Upper lobe of right lung (tissue), 1 donor: ENCODE measurements around the gene DNA2. TPM values are rescaled to one million over a fixed set of nuclear protein-coding genes. Genes with fewer than 3 reads are reported as not detected.

ENCODE experiments used
- ATAC-seq: fragments of 200-7000 bp; cut with Tn5 transposase; one replicate; pipeline ENCODE4 v1.9.1; 2020; ENCODE audit warnings: mild to moderate bottlenecking, moderate library complexity
- DNase-seq: peaks from one replicate; pipeline ENCODE4 v3.0.0-alpha.2; 2020
- H3K27ac ChIP-seq: fragments of 200-600 bp; one replicate; pipeline ENCODE4 v1.8.0; 2022
- H3K27me3 ChIP-seq: fragments of 200-600 bp; one replicate; pipeline ENCODE4 v1.8.0; 2022; ENCODE audit warnings: mild to moderate bottlenecking
- H3K36me3 ChIP-seq: fragments of 200-600 bp; one replicate; pipeline ENCODE4 v1.8.0; 2022
- H3K4me1 ChIP-seq: fragments of 200-600 bp; one replicate; pipeline ENCODE4 v1.8.0; 2022
- H3K4me3 ChIP-seq: fragments of 200-600 bp; one replicate; pipeline ENCODE4 v1.8.0; 2022; ENCODE audit warnings: mild to moderate bottlenecking
- H3K9me3 ChIP-seq: fragments of 200-600 bp; one replicate; pipeline ENCODE4 v1.8.0; 2022
- CTCF ChIP-seq: fragments of 200-600 bp; IDR thresholded peaks from one replicate; pipeline ENCODE4 v1.8.0; 2022; ENCODE audit warnings: antibody characterized with exemption
- intact Hi-C: fragments of 100-400 bp; cut with DNase I; formaldehyde crosslinking; loops from one replicate; pipeline ENCODE4 v1.11.0; 2022
- total RNA-seq: library from RNA; stranded (reverse); fragmentation: NEBNext Ultra II Directional; extraction: Animal tissue kit (Norgen Biotek cat#: 25700); gene quantifications from one replicate; pipeline ENCODE4 v1.2.1, GENCODE V29; 2021
- donor health status: DM: no; HTN: yes; CAD: no; lungs with severe emphysema.

Gene DNA2
- total RNA-seq, 1 donor from 2014 or later: 5.2 TPM

- Histone ChIP-seq H3K4me3 (no peak overlapping the region), H3K27me3 (no peaks in the 10 kb centered on the region), H3K27ac (no peak overlapping the region), H3K9me3 (no peaks in the 10 kb centered on the region), H3K4me1 (no peaks in the 10 kb centered on the region), H3K36me3 (peaks cover 38% of the 10 kb centered on the region)
- ATAC-seq (no peak), DNase-seq (no peak)
- no peak for TF ChIP-seq CTCF
- intact Hi-C loops: no loop called here
These were observed 34.6 kb upstream of the DNA2 start for GRCh38 chr10:68506411-68506810.

GRCh38 chr10:68502846-68503245, 31.1 kb upstream of the DNA2 start:
- no peaks in the 10 kb centered on the region for H3K4me1 ChIP-seq
- peaks cover 68% of the 10 kb centered on the region for H3K36me3 ChIP-seq
- DNase-seq (no peak), ATAC-seq (no peak)
- intact Hi-C loops: no loop called here
- H3K27ac ChIP-seq: no peak overlapping the region
- no peaks in the 10 kb centered on the region for H3K9me3 ChIP-seq
- H3K27me3 ChIP-seq: no peaks in the 10 kb centered on the region
- TF ChIP-seq CTCF: no peak
- no peak overlapping the region for H3K4me3 ChIP-seq

- no peak for DNase-seq
- no peak for ATAC-seq
- Histone ChIP-seq H3K4me3 (no peak overlapping the region), H3K4me1 (no peaks in the 10 kb centered on the region), H3K36me3 (peaks cover 70% of the 10 kb centered on the region), H3K9me3 (no peaks in the 10 kb centered on the region), H3K27ac (no peak overlapping the region), H3K27me3 (no peaks in the 10 kb centered on the region)
- no peak for TF ChIP-seq CTCF
- intact Hi-C loops: no loop called here
These were observed 29.9 kb upstream of the DNA2 start for GRCh38 chr10:68501691-68502090.

- H3K4me3 ChIP-seq: no peak overlapping the region
- DNase-seq (no peak), ATAC-seq (no peak)
- H3K36me3 ChIP-seq: peaks cover 63% of the 10 kb centered on the region
- no peaks in the 10 kb centered on the region for H3K27me3 ChIP-seq
- H3K27ac ChIP-seq: no peak overlapping the region
- H3K9me3 ChIP-seq: no peaks in the 10 kb centered on the region
- intact Hi-C loops: no loop called here
- no peaks in the 10 kb centered on the region for H3K4me1 ChIP-seq
- TF ChIP-seq CTCF: no peak
These were observed 27.8 kb upstream of the DNA2 start for GRCh38 chr10:68499544-68499943.

- Histone ChIP-seq H3K36me3 (peaks cover 52% of the 10 kb centered on the region), H3K4me1 (no peaks in the 10 kb centered on the region), H3K27ac (no peak overlapping the region), H3K9me3 (no peaks in the 10 kb centered on the region), H3K27me3 (no peaks in the 10 kb centered on the region), H3K4me3 (no peak overlapping the region)
- TF ChIP-seq CTCF: no peak
- DNase-seq (no peak), ATAC-seq (no peak)
- intact Hi-C loops: no loop called here
These were observed 24.3 kb upstream of the DNA2 start for GRCh38 chr10:68496072-68496471.

- intact Hi-C loops: no loop called here
- Histone ChIP-seq H3K4me1 (no peaks in the 10 kb centered on the region), H3K27me3 (no peaks in the 10 kb centered on the region), H3K4me3 (no peak overlapping the region), H3K36me3 (peaks cover 43% of the 10 kb centered on the region), H3K27ac (no peak overlapping the region), H3K9me3 (no peaks in the 10 kb centered on the region)
- DNase-seq (no peak), ATAC-seq (peak; percentile 58)
- no peak for TF ChIP-seq CTCF
These were observed 20.3 kb upstream of the DNA2 start for GRCh38 chr10:68492118-68492517.
